IMR-90 (cell line): Measurements from ENCODE around the gene ABTB2. TPM values are rescaled to one million over a fixed set of nuclear protein-coding genes. Genes with fewer than 3 reads are reported as not detected.

Experiments
- ATAC-seq: fragments of 200-7000 bp; cut with Tn5 transposase; 2 replicates; pipeline ENCODE4 v1.9.1; 2020; ENCODE audit warnings: low read depth, mild to moderate bottlenecking, moderate library complexity
- BruUV-seq: library from RNA; stranded (reverse); fragments of 400-500 nt; replicated peaks from 2 replicates; lab custom pipeline; 2021; lab: Mats Ljungman, UMichigan
- CTCF ChIA-PET: fragments of 300-600 bp; formaldehyde crosslinking; extraction: SDS; loops from one replicate; lab custom pipeline; 2021; ENCODE audit warnings: antibody characterized with exemption; lab: Yijun Ruan, JAX
- POLR2A ChIA-PET: fragments of 300-600 bp; sonication (Branson Sonifier 250); formaldehyde crosslinking; loops from one replicate; lab custom pipeline; 2022; ENCODE audit warnings: antibody characterized with exemption; ENCODE audit not compliant: unreplicated experiment; lab: Charles Lee
- DNase-seq: peaks from one replicate; pipeline ENCODE4 v3.0.0; 2013
- H2AFZ ChIP-seq: replicated peaks from 2 replicates; pipeline ENCODE3; 2013; ENCODE audit warnings: low read length, mild to moderate bottlenecking; ENCODE audit not compliant: poor library complexity
- H2AK5ac ChIP-seq: 2 replicates; pipeline ENCODE4 v1.6.1; 2013; ENCODE audit warnings: low read depth, low read length, inconsistent platforms
- H2AK9ac ChIP-seq: replicated peaks from 2 replicates; pipeline ENCODE3; 2013; ENCODE audit warnings: mild to moderate bottlenecking, low read depth, low read length, moderate library complexity; ENCODE audit not compliant: poor library complexity
- H2BK120ac ChIP-seq: 2 replicates; pipeline ENCODE4 v1.6.1; 2013; ENCODE audit warnings: low read depth, low read length, inconsistent platforms
- H2BK15ac ChIP-seq: 3 replicates; pipeline ENCODE4 v1.6.1; 2013; ENCODE audit warnings: low read depth, low read length, inconsistent platforms
- H2BK20ac ChIP-seq: 2 replicates; pipeline ENCODE4 v1.6.1; 2013; ENCODE audit warnings: low read depth, mild to moderate bottlenecking, inconsistent platforms, low read length, moderate library complexity
- H2BK5ac ChIP-seq: 2 replicates; pipeline ENCODE4 v1.6.1; 2013; ENCODE audit warnings: mild to moderate bottlenecking, low read depth, low read length, inconsistent platforms; ENCODE audit not compliant: poor library complexity, severe bottlenecking
- H3K14ac ChIP-seq: replicated peaks from 2 replicates; pipeline ENCODE4 v1.6.1; 2013; ENCODE audit warnings: low read depth, low read length, inconsistent platforms
- H3K18ac ChIP-seq: 2 replicates; pipeline ENCODE4 v1.6.1; 2013; ENCODE audit warnings: low read depth, low read length, control low read depth
- H3K23ac ChIP-seq: 2 replicates; pipeline ENCODE4 v1.6.1; 2013; ENCODE audit warnings: low read depth, low read length, inconsistent platforms
- H3K27ac ChIP-seq: 2 replicates; pipeline ENCODE4 v1.5.1; 2013; ENCODE audit warnings: mild to moderate bottlenecking, control low read depth, low read length; ENCODE audit not compliant: insufficient read depth
- H3K27me3 ChIP-seq: 2 replicates; pipeline ENCODE4 v1.6.1; 2013; ENCODE audit warnings: low read length; ENCODE audit not compliant: control insufficient read depth, insufficient read depth
- H3K36me3 ChIP-seq: 2 replicates; pipeline ENCODE4 v1.6.1; 2013; ENCODE audit warnings: low read length, mixed read lengths; ENCODE audit not compliant: control insufficient read depth, insufficient read depth
- H3K4ac ChIP-seq: 2 replicates; pipeline ENCODE4 v1.6.1; 2013; ENCODE audit warnings: low read depth, low read length, inconsistent platforms
- H3K4me1 ChIP-seq: 2 replicates; pipeline ENCODE4 v1.6.1; 2013; ENCODE audit warnings: low read length, mixed read lengths; ENCODE audit not compliant: control insufficient read depth, insufficient read depth
- H3K4me2 ChIP-seq: 2 replicates; pipeline ENCODE4 v1.6.1; 2013; ENCODE audit warnings: low read depth, mild to moderate bottlenecking, control low read depth, low read length, moderate library complexity
- H3K4me3 ChIP-seq: 2 replicates; pipeline ENCODE4 v1.5.1; 2013; ENCODE audit warnings: low read depth, mild to moderate bottlenecking, control low read depth, low read length, moderate library complexity; ENCODE audit not compliant: insufficient read depth
- H3K56ac ChIP-seq: 2 replicates; pipeline ENCODE4 v1.6.1; 2013; ENCODE audit warnings: low read length, inconsistent platforms; ENCODE audit not compliant: insufficient read depth; ENCODE audit errors: extremely low read depth
- H3K79me1 ChIP-seq, 2 experiments: 2 replicates each; pipeline ENCODE4 v1.6.1; 2013; ENCODE audit warnings: low read length in 2 of 2, inconsistent platforms in 1 of 2, low read depth in 1 of 2
- H3K9ac ChIP-seq: 2 replicates; pipeline ENCODE4 v1.6.1; 2013; ENCODE audit warnings: low read depth, low read length, control low read depth
- H3K9me1 ChIP-seq: 2 replicates; pipeline ENCODE4 v1.6.1; 2013; ENCODE audit warnings: low read length, inconsistent platforms; ENCODE audit not compliant: insufficient read depth
- H3K9me3 ChIP-seq: 2 replicates; pipeline ENCODE4 v1.6.1; 2013; ENCODE audit warnings: low read length; ENCODE audit not compliant: control insufficient read depth, insufficient read depth
- H4K20me1 ChIP-seq: 2 replicates; pipeline ENCODE4 v1.6.1; 2013; ENCODE audit warnings: low read length, inconsistent platforms; ENCODE audit not compliant: insufficient read depth
- H4K5ac ChIP-seq: 2 replicates; pipeline ENCODE4 v1.6.1; 2013; ENCODE audit warnings: mild to moderate bottlenecking, low read depth, low read length, control low read depth
- H4K8ac ChIP-seq, 2 experiments: 2 replicates each; pipeline ENCODE4 v1.6.1; 2013; ENCODE audit warnings: low read depth in 2 of 2, low read length in 2 of 2, control low read depth in 1 of 2, inconsistent platforms in 1 of 2
- H4K91ac ChIP-seq: 2 replicates; pipeline ENCODE4 v1.6.1; 2013; ENCODE audit warnings: low read depth, low read length, inconsistent platforms; ENCODE audit not compliant: insufficient read depth
- CEBPB ChIP-seq: IDR thresholded peaks from 2 replicates; pipeline ENCODE4 v1.6.1; 2012; ENCODE audit warnings: low read depth, low read length, improper control_type of control experiment
- POLR2A ChIP-seq: IDR thresholded peaks from 2 replicates; pipeline ENCODE4 v1.6.1; 2012; ENCODE audit warnings: mild to moderate bottlenecking, low read depth, low read length
- RAD21 ChIP-seq: IDR thresholded peaks from 2 replicates; pipeline ENCODE4 v1.6.1; 2012; ENCODE audit warnings: low read length, improper control_type of control experiment
- whole genome bisulfite sequencing, 2 experiments: methylation state at CpG; one replicate each; pipeline versions ENCODE4 v1.1.5 to v1.1.7; 2013; ENCODE audit warnings: missing lambda C conversion rate in 2 of 2; ENCODE audit not compliant: insufficient read length in 1 of 2; ENCODE audit errors: extremely low coverage in 2 of 2; 5-methylcytosine and 5-hydroxymethylcytosine counted together
- dilution Hi-C: fragments of 300-500 bp; cut with HindIII; formaldehyde crosslinking; loops from one replicate; pipeline ENCODE4 v1.14.3; 2018; ENCODE audit warnings: low sequenced_read_pairs; ENCODE audit not compliant: unreplicated experiment
- in situ Hi-C: fragments of 300-500 bp; cut with MboI; formaldehyde crosslinking; loops from 3 replicates; pipeline ENCODE4 v1.14.3; 2019; ENCODE audit warnings: low sequenced_read_pairs, inconsistent platforms, mixed read lengths
- intact Hi-C: fragments of 100-400 bp; cut with micrococcal nuclease; formaldehyde crosslinking; loops from 2 replicates; pipeline ENCODE4 v1.10.0; 2022
- polyA plus RNA-seq, 3 experiments: library from polyadenylated mRNA; depleted of rRNA; stranded (reverse); fragments of >200 nt; gene quantifications; 2 replicates each; pipeline ENCODE4 v1.2.3, GENCODE V29; 2012; ENCODE audit warnings: low replicate concordance in 1 of 3
- total RNA-seq: library from RNA; depleted of rRNA; stranded (reverse); fragments of >200 nt; gene quantifications from 2 replicates; pipeline ENCODE4 v1.2.3, GENCODE V29; 2012

ABTB2 gene
- total and polyA plus RNA-seq, 2 of the 4 experiments (the other 2 are of a cell fraction), result 0.18 to 2.0 TPM

- Histone ChIP-seq H3K79me1 (peaks cover 0 to 3% of the 10 kb centered on the region in 2 experiments; a peak in 1 of 4 replicates), H3K9me1 (peaks cover 16% of the 10 kb centered on the region), H3K23ac (no peak overlapping the region), H3K4me1 (peaks cover 11% of the 10 kb centered on the region; the same call in 1 of the 2 replicates), H3K36me3 (no peaks in the 10 kb centered on the region), H3K9me3 (no peaks in the 10 kb centered on the region), H3K4me3 (no peak overlapping the region), H3K18ac (no peak overlapping the region; the same call in 1 of the 2 replicates), H3K14ac (0 out of 2 replicates have a peak overlapping the region, but pooled peaks have one; percentile 17), H4K8ac (no peak overlapping the region), H3K4ac (peak overlapping the region; percentile 36; the same call in 1 of the 2 replicates), H4K91ac (no peak overlapping the region), H2AK9ac (no peak overlapping the region), H3K9ac (no peak overlapping the region), H2BK120ac (no peak overlapping the region), H2BK20ac (no peak overlapping the region), H4K20me1 (peaks cover 11% of the 10 kb centered on the region), H2BK15ac (no peak overlapping the region), H2AFZ (no peak overlapping the region), H4K5ac (no peak overlapping the region), H3K4me2 (no peak overlapping the region), H2AK5ac (peak overlapping the region; percentile 57), H3K27me3 (peaks cover 19% of the 10 kb centered on the region), H3K56ac (no peak overlapping the region), H3K27ac (no peak overlapping the region), H2BK5ac (no peak overlapping the region)
- in situ Hi-C loops, result no loop called here
- ChIA-PET CTCF (no interaction called here), POLR2A (no interaction called here)
- 96% methylated on average over 3 of the region's 11 CpGs; no CpG with 5 or more reads in 1 of the 2 experiments for WGBS, 2 experiments
- dilution Hi-C loops, result loop anchor here (10.0 kb wide), 1 partner anchor 90 kb away; the partner anchor contains the start of gene ABTB2
- BruUV-seq, result no TSS peak
- DNase-seq (no peak), ATAC-seq (no peak)
- intact Hi-C loops, result no loop called here
- TF ChIP-seq RAD21 (no peak), CEBPB (peak; percentile 45; the same call in 1 of the 2 replicates), POLR2A (no peak)
These were observed 93.3 kb downstream of the ABTB2 start for GRCh38 chr11:34264303-34265110.
